Heart left ventricle (tissue), 16 donors: ENCODE measurements around the gene ZBTB25. TPM values are rescaled to one million over a fixed set of nuclear protein-coding genes. Genes with fewer than 3 reads are reported as not detected.

Experiments
- ATAC-seq, 4 donors: fragments of 200-7000 bp; cut with Tn5 transposase; one replicate each; pipeline ENCODE4 v1.9.1; 2020 to 2022; ENCODE audit warnings: moderate library complexity in 4 of 4, mild to moderate bottlenecking in 3 of 4, moderate number of reproducible peaks in 1 of 4
- DNase-seq, 5 donors: peaks; one replicate each; pipeline ENCODE4 v3.0.0-alpha.2; 2020
- H3K27ac ChIP-seq, 12 donors: fragments of 200-600 bp; sonication (generic) in 4 of 12; one replicate each; pipeline versions ENCODE4 v1.5.0 to v1.8.0; 2016 to 2022; ENCODE audit warnings: mild to moderate bottlenecking in 2 of 12
- H3K27me3 ChIP-seq, 9 donors: fragments of 200-600 bp; sonication (generic) in 2 of 9; one replicate each; pipeline versions ENCODE4 v1.5.1 to v1.8.0; 2016 to 2022; ENCODE audit warnings: mild to moderate bottlenecking in 3 of 9
- H3K36me3 ChIP-seq, 9 donors: fragments of 200-600 bp; sonication (generic) in 2 of 9; one replicate each; pipeline versions ENCODE4 v1.5.0 to v1.8.0; 2018 to 2022; ENCODE audit warnings: mild to moderate bottlenecking in 2 of 9
- H3K4me1 ChIP-seq, 12 donors: fragments of 200-600 bp; sonication (generic) in 4 of 12; one replicate each; pipeline versions ENCODE4 v1.5.0 to v1.8.0; 2016 to 2022; ENCODE audit warnings: mild to moderate bottlenecking in 3 of 12
- H3K4me3 ChIP-seq, 12 donors: fragments of 200-600 bp; sonication (generic) in 4 of 12; one replicate each; pipeline versions ENCODE4 v1.5.0 to v1.8.0; 2017 to 2022; ENCODE audit warnings: mild to moderate bottlenecking in 9 of 12, moderate library complexity in 4 of 12
- H3K9me3 ChIP-seq, 12 donors: fragments of 200-600 bp; sonication (generic) in 4 of 12; one replicate each; pipeline versions ENCODE4 v1.5.0 to v1.8.0; 2016 to 2022; ENCODE audit warnings: mild to moderate bottlenecking in 1 of 12
- POLR2A ChIP-seq, 2 donors: fragments of 450-650 bp; IDR thresholded peaks; one replicate each; pipeline ENCODE4 v1.6.1; 2017; ENCODE audit warnings: antibody characterized with exemption in 2 of 2, mild to moderate bottlenecking in 2 of 2, moderate library complexity in 2 of 2
- WGBS, 4 donors: extraction: QIAGEN DNeasy Blood & Tissue Kit in 2 of 4; methylation state at CpG; one replicate each; pipeline versions ENCODE4 v1.1.5 to v1.1.7; 2013 to 2018; 5-methylcytosine and 5-hydroxymethylcytosine counted together
- intact Hi-C, 10 donors: fragments of 100-400 bp; cut with DNase I; formaldehyde crosslinking; loops; one replicate each; pipeline versions ENCODE4 v1.11.1 to v1.14.2; 2022
- polyA plus RNA-seq, 2 donors: library from polyadenylated mRNA; stranded (reverse); fragments of 200-250 nt; gene quantifications; one replicate each; pipeline ENCODE4 v1.2.3, GENCODE V29; 2013
- total RNA-seq, 9 donors: library from RNA; depleted of rRNA in 2 of 9; stranded (reverse); fragments of >200 nt in 2 of 9; fragmentation: NEBNext Ultra II Directional in 3 of 9; extraction: Animal tissue kit (Norgen Biotek cat#: 25700) in 3 of 9; gene quantifications; one replicate each; pipeline versions ENCODE4 v1.1.0 to v1.2.4, GENCODE V29; 2016 to 2023
- TF ChIP-seq, protein P1 (sequence below), 12 donors: fragments of 200-600 bp; sonication (generic) in 4 of 12; IDR thresholded peaks; one replicate each; pipeline versions ENCODE4 v1.5.0 to v1.8.0; 2018 to 2022; ENCODE audit warnings: antibody characterized with exemption in 12 of 12, mild to moderate bottlenecking in 5 of 12
- donor health status: ischemic (EF 13 %, LVEDD 7.1; RV severe dilation, severe dysfunction).
- donor health status: healthy with polysubstance abuse.
- donor health status: DM: no; HTN: yes; CAD: no.
- donor health status: DM: no; HTN: no; CAD: no.
- donor health status: ischemic (EF 25% LVEDD 6.9; RV normal size, moderate dysfunction).
- donor health status: ischemic (EF 25% LVEDD 5.7; RV mildly dilated, moderate dysfunction).
- donor health status: healthy.
- donor health status: DM: yes; HTN: yes; CAD: no.
- donor health status: ischemic (EF 35%, LVEDD 5.7; RV mildly dilated, moderate dysfunction).
- donor health status: nonischemic (EF 11% LVEDD 7.7; RV severe dilation, severe dysfunction).
- donor health status: DM: yes; HTN: yes; CAD: no.
- donor health status: PGD.
- donor health status: ischemic (EF 29% LVEDD 5.4; RV normal size, mild dysfunction).
- donor health status: nonischemic (EF 23%, LVEDD 6.1; RV moderate dilation, normal function).

The ZBTB25 gene
- total and polyA plus RNA-seq, 11 donors, result 4.0 to 28.0 (median 18.2) TPM

DNA sequence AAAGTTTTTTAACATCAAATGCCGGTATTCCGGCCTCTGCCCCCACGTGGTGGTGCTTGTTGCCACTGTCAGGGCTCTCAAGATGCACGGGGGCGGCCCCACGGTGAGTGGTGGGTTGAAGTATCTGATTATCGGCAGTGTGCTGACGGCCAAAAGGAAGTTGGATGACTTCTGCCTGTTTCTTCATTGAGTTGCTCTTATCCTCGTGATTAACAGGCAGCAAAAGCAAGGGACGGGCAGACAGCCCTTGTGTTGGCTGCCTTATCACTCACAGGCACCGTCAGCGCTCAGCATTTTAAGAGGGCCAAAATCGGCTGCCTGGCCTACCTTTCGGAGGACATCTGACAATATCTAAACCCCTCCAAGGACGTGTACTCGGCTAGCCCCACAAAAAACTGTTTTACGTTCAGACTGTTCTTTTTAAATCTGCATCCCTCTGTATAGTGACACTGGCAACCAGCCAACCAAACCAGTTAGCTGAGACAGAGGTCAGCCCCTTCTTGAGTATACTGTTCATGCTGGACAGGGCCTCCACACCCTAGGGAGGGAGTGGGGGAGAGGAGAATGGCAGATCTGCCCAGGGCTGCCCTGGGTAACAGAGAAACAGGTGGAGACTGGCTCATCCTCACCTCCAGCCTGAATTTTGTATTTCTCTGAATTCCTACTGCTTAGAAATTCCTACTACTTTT lies 61.2 kb downstream of the ZBTB25 start:
- intact Hi-C loops, result no loop called here
- Histone ChIP-seq H3K4me1 (peaks cover 0 to 29% (median 12%) of the 10 kb centered on the region in 12 donors), H3K9me3 (no peaks in the 10 kb centered on the region), H3K27ac (peak overlapping the region in 11 of 12 donors; percentile 14 to 67 (median 51)), H3K36me3 (peaks cover 0 to 72% (median 46%) of the 10 kb centered on the region in 9 donors), H3K4me3 (no peak overlapping the region), H3K27me3 (no peaks in the 10 kb centered on the region)
- peak in 4 of 5 donors; percentile 22 to 39 (median 30) for DNase-seq
- TF ChIP-seq, protein P1, sequence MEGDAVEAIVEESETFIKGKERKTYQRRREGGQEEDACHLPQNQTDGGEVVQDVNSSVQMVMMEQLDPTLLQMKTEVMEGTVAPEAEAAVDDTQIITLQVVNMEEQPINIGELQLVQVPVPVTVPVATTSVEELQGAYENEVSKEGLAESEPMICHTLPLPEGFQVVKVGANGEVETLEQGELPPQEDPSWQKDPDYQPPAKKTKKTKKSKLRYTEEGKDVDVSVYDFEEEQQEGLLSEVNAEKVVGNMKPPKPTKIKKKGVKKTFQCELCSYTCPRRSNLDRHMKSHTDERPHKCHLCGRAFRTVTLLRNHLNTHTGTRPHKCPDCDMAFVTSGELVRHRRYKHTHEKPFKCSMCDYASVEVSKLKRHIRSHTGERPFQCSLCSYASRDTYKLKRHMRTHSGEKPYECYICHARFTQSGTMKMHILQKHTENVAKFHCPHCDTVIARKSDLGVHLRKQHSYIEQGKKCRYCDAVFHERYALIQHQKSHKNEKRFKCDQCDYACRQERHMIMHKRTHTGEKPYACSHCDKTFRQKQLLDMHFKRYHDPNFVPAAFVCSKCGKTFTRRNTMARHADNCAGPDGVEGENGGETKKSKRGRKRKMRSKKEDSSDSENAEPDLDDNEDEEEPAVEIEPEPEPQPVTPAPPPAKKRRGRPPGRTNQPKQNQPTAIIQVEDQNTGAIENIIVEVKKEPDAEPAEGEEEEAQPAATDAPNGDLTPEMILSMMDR (IDR thresholded peaks at IDR 0.05), result no peak
- TF ChIP-seq POLR2A (IDR thresholded peaks at IDR 0.05), result no peak
- ATAC-seq, result peak; percentile 70 to 86 (median 78)
- 28 to 41% (median 37%) methylated on average over 17 of the region's 17 CpGs for WGBS, 4 donors

DNA sequence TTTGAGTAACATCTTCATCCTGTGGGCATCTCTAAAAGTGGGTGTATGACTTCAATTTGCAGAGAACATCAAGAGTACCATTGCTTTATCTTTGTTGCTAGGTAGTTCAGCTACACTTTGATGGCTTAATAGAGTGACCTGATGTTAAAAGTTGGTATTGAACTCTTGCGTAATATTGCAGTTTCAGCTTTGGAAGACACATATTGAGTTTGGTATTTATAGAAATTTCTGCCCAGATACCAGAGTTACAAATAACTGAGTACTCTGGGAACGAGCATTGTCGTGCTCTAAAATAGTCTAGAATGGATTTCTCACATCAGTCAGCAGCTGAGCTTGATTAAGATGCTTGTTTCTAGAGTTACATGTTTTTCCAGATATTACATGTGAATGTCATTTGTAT lies 63.1 kb downstream of the ZBTB25 start:
- no peak for ATAC-seq
- no peak overlapping the region for H3K27ac ChIP-seq
- H3K36me3 ChIP-seq, result peaks cover 0 to 85% (median 64%) of the 10 kb centered on the region in 9 donors
- no peaks in the 10 kb centered on the region for H3K9me3 ChIP-seq
- WGBS, 4 donors, result 83 to 91% (median 85%) methylated on average over 3 of the region's 3 CpGs
- peaks cover 0 to 26% (median 12%) of the 10 kb centered on the region in 12 donors for H3K4me1 ChIP-seq
- intact Hi-C loops, result no loop called here
- H3K4me3 ChIP-seq, result no peak overlapping the region
- TF ChIP-seq, protein P1 (IDR thresholded peaks at IDR 0.05), result no peak
- TF ChIP-seq POLR2A (IDR thresholded peaks at IDR 0.05), result no peak
- H3K27me3 ChIP-seq, result no peaks in the 10 kb centered on the region
- DNase-seq, result no peak

DNA sequence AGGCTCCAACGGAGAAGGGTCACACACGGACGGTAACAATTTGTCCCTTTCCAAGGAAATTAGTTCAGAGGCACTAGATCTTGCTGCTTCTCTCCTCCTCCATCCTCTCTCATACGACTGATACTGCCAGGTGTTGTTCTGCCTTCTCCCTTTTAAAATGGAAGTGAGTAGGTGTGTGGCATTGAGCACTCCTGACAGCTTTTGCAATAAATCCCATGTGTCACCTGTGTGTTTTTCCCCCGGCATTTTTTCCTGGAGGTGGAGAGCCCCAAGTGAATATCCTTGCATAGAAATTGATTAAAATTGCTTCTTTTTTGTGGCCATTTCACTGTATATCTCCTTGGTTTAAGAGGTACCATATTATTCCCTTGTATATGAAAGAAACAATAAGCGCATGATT lies 64.5 kb downstream of the ZBTB25 start:
- no peak overlapping the region for H3K4me3 ChIP-seq
- H3K36me3 ChIP-seq, result peaks cover 0 to 87% (median 67%) of the 10 kb centered on the region in 9 donors
- TF ChIP-seq, protein P1 (IDR thresholded peaks at IDR 0.05), result no peak
- no peak for TF ChIP-seq POLR2A (IDR thresholded peaks at IDR 0.05)
- no peaks in the 10 kb centered on the region for H3K27me3 ChIP-seq
- no peak overlapping the region for H3K27ac ChIP-seq
- no peaks in the 10 kb centered on the region for H3K9me3 ChIP-seq
- intact Hi-C loops, result loop anchor here in 2 of 10 donors (10.0 kb wide), 3 partner anchors 46 to 196 kb away; no protein-coding TSS in a partner anchor
- 95 to 97% (median 95%) methylated on average over 6 of the region's 6 CpGs for WGBS, 4 donors
- H3K4me1 ChIP-seq, result peaks cover 0 to 20% (median 9%) of the 10 kb centered on the region in 12 donors
- ATAC-seq, result no peak
- no peak for DNase-seq

DNA sequence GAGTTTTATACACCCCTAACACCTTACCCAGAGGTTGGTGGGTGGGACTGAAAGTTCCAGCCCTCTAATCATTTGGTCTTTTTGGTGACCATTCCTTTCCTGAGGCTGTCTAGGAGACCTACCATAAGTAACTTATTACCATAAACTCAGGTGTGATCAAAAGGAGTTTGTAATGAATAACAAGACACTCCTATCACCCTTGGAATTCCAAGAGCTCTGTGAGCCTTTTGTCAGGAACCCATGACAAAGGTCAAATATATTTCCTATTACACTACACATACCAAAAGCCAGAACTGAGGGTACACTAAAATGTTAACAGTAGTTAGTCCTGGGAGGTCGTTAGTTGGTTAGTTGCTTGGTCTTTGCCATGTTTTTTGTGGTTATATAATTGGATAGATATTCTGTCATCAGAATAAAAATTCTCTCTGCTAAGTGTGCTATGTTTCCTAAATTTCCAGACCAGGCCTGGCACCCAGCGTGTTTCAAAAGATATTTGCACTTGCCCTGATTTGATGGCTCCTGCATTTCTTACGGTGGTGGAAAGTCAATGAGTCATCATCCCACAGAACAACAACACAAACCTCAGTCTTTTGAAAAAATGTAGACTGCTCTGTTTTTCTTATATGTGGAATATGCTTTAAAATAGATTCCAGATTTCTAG lies 65.3 kb downstream of the ZBTB25 start:
- Histone ChIP-seq H3K36me3 (peaks cover 0 to 92% (median 70%) of the 10 kb centered on the region in 9 donors), H3K27ac (no peak overlapping the region), H3K4me3 (no peak overlapping the region), H3K27me3 (no peaks in the 10 kb centered on the region), H3K4me1 (peaks cover 0 to 20% (median 9%) of the 10 kb centered on the region in 12 donors), H3K9me3 (no peaks in the 10 kb centered on the region)
- 78 to 87% (median 84%) methylated on average over 3 of the region's 3 CpGs for WGBS, 4 donors
- no peak for ATAC-seq
- no peak for DNase-seq
- intact Hi-C loops, result loop anchor here in 2 of 10 donors (10.0 kb wide), 3 partner anchors 46 to 196 kb away; no protein-coding TSS in a partner anchor
- no peak for TF ChIP-seq POLR2A (IDR thresholded peaks at IDR 0.05)
- TF ChIP-seq, protein P1 (IDR thresholded peaks at IDR 0.05), result no peak
